HG03045 (cell line): ENCODE data around the gene EME2.

Experiments
- ATAC-seq: cut with Tn5 transposase; IDR thresholded peaks from one replicate; pipeline ENCODE4 v1.9.1; 2021; ENCODE audit warnings: mild to moderate bottlenecking, moderate library complexity; ENCODE audit not compliant: unreplicated experiment

EME2 gene

DNA sequence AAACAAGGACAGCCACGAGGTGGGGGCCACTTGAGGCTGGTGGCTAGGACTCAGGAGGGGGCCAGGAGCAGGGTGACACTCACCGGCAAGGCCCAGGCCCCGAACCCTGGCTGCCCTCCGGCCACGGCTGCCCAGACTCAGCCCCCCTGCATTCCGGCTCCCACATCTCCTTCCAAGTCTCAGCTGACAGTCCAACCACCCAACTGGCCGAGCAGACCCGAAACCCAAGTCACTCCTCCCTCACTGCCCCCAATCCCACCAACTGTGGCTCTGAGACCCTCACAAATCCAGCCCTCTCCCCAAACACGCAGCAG is 44.6 kb downstream of the EME2 start:
- ATAC-seq = no peak

DNA sequence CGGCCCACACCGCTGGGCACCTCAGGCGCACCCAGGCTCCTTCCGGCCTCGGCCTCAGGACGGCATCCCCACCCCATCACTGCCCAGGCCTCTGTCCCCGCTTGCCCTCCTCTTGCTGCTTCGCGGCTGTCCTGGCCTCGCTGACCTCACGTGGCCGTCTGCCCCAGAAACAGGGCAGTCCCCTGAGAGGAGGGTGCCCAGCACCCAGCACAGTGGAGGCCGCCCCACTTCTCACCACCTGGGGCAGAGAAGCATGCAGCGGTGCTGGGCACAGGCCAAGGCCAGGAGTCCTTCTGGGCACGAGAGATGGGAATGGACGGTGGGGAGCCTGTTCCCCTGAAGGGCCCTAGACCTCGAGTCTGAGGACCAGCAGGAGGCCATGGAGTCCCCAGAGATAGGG is 45.1 kb downstream of the EME2 start:
- no peak for ATAC-seq

DNA sequence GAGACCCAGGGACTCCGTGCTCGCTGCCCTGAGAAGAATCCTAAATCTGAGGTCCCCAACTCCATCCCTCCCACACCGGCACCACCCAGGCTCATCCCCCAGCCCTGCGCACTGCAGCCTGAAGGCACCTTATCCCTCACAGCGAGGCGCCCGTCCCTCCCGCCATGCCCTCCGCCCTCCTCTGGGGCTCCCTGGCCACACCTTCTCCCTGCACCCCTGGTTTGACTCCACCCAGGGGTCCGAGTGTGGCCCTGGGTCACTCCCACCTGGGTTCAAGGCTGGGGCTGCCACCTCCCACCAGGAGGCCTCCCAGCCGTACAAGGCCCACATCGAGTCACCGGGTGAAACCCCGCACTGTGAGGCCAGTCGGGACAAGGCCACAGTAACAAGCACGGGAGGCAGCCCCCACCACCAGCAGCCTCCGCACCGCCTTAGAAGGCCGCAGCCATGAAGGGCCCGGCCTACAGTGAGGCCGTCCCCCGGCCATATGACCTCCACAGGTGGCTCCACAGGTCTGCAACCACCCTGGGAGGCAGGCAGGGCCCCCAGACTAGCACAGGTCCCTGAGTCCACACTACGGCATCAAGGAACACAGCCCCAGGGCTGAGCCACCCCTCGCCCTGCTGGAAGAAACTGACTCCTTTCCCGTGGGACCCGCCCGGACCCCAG is 45.7 kb downstream of the EME2 start:
- ATAC-seq = no peak

DNA sequence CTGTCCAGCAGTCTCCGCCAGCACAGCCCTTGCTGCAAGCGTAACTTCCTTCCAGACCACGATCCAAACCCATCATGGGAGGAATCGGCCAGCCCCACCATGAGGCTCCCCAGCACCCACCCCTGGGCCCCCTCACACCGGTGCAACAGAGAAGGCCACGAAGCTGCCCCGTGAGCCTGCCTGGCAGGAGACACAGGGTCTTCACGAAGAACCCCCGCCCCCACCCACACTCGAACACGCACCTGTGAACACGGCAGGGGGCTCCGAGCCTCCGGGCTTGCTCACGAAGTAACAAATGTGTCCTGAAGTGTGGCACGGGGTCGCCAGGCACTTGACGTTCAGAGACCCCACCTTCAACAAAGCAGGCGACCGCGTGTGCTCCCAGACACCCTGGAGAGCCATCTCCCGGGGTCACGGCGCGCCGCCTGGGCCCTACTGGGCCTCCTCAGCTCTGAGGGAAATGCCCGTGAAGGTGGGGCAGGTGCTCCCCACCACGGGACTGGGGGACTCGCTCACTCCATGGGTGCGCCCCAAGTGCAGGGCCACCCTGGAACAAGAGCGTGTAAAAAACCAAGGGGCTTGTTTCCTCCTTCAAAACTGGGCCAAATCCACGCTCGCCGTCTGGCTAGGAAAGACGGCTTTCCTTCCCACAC is 46.4 kb downstream of the EME2 start:
- no peak for ATAC-seq

DNA sequence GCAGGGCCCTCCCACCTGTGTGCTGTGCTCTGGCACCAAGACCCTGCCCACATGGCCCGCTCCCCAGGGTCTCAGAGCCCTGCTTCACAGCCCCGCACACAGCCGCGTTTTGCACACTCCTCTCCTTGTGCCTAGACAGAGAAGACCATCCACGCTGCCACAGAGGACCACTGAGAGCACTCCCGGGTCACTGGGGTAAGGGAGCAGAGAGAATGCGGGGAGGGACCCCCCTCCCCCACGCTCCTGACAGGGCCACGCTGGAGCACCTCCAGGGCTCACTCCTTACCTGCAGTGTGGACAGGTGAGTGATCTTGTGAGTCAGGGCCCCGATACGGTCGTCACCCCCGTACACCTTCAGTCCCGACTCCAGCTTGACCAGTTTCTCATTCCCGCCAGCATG is 47.0 kb downstream of the EME2 start:
- ATAC-seq = no peak

DNA sequence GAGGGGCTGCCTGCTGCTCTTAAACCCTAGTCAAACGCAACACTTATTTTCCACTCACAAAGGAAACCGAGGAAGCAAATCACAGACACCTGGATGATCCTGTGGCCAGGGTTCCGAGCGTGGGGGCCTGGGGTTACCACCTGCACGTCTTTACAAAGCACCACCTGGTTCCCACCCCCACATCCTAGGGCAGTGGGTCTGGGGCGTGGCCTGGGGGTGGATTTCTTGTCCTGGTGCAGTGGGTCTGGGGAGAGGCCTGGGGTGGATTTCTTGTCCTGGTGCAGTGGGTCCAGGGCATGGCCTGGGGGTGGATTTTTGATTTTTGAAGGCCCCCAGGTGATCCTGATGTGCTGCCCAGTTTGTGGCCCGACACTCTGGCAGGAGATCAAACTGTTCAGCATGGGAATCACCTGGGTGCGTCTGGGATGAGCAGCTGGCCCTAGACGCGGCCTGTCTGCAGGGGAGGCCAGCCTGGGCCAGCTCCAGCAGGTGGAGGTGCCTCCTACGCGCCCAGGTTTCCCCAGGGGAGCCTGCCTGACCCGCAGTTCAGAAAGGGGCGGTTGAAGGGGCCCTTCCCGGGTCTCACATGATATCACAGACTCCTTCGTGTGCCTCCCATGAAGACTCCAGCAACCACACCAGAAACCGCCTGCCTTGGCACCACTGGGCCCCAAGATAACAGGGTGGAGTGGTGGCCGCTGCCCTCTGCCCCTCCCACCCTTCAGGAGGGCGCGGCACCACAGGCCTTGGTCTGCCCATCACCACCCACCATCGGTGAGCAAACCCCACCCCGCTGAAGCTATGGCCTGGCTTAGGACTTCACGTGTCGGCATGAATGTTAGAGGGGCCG is 47.7 kb downstream of the EME2 start:
- no peak for ATAC-seq

DNA sequence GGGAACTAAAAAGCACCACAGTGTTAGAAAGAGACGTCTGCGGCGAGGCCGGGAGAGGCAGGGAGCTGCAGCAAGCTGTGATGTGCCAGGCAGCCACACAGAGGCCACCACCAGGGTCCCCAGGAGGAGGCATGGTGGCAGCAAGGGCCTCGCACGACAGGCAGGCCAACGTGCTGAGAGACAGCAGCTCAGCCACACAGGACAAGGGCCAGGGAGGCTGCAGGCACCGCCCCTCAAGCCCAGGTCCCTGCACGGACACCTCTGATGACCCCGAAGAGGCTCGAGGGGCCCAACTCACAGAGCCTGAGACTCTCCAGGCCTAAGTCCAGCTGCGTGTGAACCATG is 48.3 kb downstream of the EME2 start:
- no peak for ATAC-seq

DNA sequence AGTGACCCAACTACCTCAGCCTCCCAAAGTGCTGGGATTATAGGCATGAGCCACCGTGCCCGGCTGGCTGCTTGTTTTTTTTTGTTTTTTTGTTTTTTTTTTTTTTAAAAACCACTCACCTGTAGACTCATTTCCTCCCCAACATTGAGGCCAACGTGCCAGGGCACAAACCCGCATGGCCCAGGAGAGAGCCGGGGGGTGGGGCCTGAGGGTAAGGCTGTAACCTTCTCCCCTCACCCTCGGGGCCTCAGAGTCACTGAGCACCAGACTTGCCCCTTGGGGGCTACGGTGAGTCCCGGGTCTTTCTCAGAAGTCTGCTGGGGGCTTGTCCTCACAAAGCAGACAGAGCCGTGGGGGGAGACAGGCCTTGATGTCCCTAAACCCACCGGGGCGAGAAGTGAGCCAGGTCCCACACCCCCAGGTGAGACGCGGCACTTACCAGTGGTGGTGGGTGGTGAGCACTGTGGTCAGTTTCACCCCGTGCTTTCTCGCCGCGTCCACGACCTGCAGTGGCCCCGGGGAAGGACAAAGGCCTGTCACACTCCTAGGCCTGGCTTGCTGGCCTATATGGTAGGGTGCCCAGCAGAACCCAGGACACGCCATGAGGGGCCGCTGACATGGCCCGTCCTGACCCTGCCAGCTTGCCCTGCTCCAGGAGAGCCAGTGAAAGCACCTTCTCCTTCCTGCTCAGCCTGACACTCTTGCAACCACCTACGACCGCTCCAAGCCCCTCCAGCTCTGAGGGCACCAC is 49.4 kb downstream of the EME2 start:
- ATAC-seq = no peak

DNA sequence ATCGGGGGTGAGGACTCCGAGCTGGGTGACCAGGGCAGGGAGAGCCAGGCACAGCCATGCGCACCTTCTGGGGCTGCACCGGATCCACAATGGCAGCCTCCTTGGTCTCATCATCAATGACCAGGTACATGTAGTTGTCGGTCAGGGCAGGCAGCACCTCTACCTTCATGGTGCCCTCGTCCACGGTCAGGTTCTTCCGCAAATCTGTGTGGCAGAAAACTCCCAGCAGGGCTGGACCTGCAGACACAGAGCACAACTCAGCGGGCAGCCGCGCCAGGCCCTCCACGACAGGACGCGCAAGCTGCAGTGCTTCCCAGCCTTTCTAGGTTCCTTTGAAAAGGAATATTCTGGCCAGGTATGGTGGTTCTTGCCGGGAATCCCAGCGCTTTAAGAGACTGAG is 50.2 kb downstream of the EME2 start:
- ATAC-seq = no peak

GRCh38 chr16:1823821-1824220 is 51.2 kb downstream of the EME2 start:
- ATAC-seq = no peak

GRCh38 chr16:1825381-1825863 is 52.8 kb downstream of the EME2 start:
- no peak for ATAC-seq
